Activated gamma-delta T cell (primary cell): ENCODE measurements around the gene DNAI4.
"Not testable (repeated sequence)": the region's sequence is repeated elsewhere in the genome, so short reads cannot be mapped to it uniquely, and the experiment has no call there.

ENCODE experiments used
- DNase-seq: peaks from one replicate; lab custom pipeline; 2025; lab: John Stamatoyannopoulos, UW

Gene DNAI4

DNA sequence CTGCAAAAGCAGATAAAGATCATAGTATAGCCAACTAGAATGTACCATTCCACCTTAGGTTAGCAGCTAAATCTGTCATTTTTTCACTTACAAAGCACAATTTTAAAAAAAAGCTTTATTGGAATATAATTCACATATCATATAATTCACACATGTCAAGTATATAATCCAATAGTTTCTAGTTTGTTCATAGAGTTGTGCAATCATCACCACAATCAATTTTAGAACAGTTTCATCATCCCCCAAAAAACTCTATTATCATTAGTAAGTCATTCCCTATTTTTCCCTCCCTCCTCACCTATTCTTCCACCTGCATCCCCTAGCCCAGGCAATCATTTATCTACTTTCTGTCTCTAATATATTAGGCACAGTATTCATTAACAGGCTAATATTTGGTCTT lies 91.5 kb downstream of the DNAI4 start:
- DNase-seq, result no peak

- no peak for DNase-seq
Measured at GRCh38 chr1:66831529-66832239, 93.0 kb downstream of the DNAI4 start.

- DNase-seq, result no peak
Measured at GRCh38 chr1:66824771-66825170, 99.9 kb downstream of the DNAI4 start.

- no peak for DNase-seq
Measured at GRCh38 chr1:66809736-66810326, 114.8 kb downstream of the DNAI4 start.

GRCh38 chr1:66809245-66809644 lies 115.4 kb downstream of the DNAI4 start:
- DNase-seq, result no peak

DNA sequence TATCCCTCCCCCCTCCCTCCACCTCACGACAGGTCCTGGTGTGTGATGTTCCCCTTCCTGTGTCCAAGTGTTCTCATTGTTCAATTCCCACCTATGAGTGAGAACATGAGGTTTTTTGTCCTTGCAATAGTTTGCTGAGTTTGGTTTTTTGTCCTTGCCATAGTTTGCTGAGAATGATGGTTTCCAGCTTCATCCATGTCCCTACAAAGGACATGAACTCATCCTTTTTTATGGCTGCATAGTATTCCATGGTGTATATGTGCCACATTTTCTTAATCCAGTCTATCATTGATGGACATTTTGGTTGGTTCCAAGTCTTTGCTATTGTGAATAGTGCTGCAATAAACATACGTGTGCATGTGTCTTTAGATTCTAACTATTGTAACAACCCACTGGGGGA lies 128.8 kb downstream of the DNAI4 start:
- not testable (repeated sequence) for DNase-seq

DNA sequence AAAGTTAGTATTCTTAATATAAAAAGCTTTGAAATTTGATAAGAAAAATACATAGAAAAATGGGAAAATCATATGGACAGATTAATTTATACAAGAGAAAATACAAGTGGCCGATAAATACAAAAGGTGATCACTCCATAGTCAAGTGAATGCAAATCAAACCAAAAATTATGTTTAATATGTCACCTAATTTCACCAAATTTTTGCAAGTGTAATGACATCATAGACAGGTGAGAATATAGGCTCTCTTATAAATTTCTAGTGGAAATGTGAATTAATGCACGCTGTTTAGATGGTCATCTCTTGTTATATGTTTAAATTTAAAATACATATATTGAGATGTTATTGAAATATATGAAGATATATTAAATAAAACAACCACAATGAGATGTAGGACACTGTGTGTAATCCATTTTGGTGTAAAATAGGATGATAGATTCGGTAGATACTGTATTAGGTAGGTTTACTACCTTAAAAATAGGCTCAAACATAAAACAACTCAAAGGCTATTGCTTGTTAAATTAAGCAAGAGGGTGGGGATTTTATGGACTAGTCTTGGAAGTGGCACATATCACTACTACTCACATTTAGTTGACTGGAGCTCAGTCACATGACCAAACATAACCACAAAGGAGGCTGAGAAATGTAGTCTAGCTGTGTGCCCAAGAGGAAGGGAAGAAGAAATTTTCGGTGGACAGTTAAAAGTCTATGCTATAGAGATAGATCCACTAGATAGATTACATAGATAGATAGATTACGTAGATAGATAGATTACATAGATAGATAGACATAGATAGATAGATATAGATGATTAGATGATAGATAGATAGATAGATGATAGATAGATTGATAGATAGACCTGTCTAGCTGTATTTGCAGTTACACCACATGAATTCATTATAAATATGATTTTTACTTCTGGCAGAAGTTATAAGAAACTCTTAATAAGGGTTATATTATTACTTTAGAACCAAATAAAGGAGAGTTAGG lies 132.7 kb downstream of the DNAI4 start:
- DNase-seq, result no peak

DNA sequence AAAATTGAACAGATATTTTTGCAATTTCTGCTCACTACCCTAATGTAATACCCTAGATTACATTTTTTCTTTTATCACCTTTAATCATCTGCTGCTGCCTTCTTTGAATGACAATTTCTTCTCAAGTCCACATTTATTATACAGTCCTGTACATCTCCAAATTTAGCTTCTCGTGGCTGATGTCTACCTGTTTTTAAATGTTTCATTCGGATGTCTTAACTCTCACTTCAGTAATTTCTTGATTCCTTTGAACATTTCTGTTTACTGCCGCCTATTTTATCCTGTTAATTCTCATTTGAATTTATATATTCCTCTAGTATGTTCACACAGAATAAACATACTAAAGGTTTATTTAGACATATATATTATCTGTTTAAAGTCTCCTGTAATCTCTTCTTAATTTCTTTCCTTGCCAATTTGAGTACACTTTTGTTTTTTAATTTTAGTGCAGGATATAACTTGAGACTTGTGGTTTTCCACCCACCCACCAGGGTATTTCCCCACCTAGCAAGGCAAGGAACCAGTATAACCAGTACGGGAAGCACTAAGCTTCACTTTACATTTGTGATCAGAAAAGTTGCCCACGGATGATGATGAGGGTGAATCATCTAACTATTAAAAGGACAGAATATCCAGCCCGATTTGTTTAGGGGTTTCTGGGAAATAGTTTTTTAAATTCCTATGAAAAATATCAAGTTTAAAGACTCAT lies 136.3 kb downstream of the DNAI4 start:
- no peak for DNase-seq

- DNase-seq, result no peak
Measured at GRCh38 chr1:66787641-66788040, 137.0 kb downstream of the DNAI4 start.

GRCh38 chr1:66785800-66786199 lies 138.9 kb downstream of the DNAI4 start:
- not testable (repeated sequence) for DNase-seq

- DNase-seq, result no peak
Measured at GRCh38 chr1:66779475-66780078, 145.1 kb downstream of the DNAI4 start.

DNA sequence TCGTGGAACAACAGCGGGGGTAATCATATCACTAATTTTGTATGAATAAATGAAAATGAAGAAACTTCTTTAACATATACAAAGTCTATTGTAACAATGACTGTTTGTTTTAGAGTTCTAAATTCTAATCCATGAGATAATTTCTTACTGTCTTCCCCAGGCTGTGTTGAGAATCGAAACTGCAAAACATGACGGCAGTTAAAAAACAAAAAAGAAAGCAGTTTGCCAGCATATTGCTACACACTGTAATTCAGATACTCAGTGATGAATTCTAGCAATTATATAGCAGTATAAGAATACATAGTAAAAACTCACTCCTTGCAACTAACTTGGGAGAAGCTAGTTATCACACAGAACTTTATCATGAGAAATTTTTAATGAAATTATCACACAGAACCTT lies 145.7 kb downstream of the DNAI4 start:
- no peak for DNase-seq

- no peak for DNase-seq
Measured at GRCh38 chr1:66778266-66778665, 146.4 kb downstream of the DNAI4 start.

DNA sequence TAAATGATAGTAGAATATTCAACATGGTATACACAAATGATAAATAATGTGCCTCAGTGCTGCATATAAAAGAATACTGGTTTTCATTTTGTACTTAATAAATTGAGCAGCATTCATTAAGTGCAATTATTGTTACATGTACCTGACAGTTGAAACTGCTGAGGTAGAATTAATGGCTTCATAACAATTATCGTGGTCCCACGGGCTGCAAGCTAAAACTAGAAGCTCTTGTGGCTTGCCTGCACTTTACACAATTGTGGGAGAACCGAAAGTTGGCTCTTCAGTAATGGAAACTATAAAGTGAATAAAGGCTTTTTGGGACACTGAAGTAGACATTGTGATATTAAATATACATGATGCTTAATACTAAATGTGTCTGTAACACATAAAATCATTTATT lies 146.8 kb downstream of the DNAI4 start:
- no peak for DNase-seq

GRCh38 chr1:66775646-66776045 lies 149.0 kb downstream of the DNAI4 start:
- DNase-seq, result no peak

- no peak for DNase-seq
Measured at GRCh38 chr1:66774438-66774837, 150.2 kb downstream of the DNAI4 start.

DNA sequence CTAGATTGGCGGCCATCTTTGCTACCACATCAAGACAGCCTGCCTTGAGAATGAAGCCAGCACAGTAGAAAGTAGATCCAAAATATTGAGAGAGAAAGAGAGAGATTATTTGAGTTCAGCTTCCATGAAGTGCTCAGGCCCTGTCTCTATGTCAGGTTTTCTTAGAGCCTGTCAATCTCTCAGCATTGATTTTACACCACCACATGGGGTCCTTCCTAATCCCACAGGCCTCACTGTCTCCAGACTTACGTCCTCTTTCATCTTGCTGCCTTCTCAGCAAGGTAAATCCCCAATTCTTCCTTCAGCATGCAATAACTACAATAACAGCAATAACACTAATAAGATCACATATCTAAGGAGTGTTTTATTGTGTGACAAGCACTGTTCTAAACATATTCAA lies 151.4 kb downstream of the DNAI4 start:
- no peak for DNase-seq

DNA sequence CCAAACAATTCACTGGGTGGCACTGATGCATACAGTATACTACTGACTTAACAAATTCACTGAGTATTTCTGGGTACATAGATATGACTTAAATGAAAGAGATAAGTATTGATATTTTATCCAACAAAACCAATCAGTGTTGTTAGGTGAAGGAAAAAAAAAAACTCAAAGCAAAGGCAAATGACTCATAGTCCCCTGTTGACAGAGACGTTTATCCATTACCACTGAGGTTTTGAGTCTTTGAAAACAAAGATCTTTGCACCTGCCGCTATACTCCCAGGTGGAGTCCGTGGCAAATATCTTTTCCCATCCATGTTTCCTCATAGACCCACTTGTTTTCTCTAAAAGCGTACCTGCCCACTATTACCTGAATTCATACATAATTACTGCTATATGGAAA lies 154.0 kb downstream of the DNAI4 start:
- DNase-seq, result no peak

DNA sequence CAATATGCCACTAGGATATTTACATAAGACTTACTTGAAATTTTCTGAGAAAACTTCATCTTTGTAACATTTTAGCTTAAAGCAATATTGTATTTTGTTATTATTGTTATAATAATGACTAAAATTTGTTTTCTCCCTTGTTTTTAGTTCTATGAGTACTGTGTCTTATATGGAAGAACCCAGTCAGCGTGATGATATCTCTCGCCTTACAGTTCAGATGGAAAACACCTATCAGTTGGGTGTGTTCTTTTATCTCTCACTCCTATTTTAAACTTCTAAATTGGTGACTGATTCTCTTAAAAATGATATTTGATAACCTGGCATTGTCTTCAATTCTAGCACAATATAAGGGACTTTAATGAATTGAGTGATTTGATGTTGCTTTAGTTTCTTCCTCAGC lies 154.4 kb downstream of the DNAI4 start:
- DNase-seq, result no peak

DNA sequence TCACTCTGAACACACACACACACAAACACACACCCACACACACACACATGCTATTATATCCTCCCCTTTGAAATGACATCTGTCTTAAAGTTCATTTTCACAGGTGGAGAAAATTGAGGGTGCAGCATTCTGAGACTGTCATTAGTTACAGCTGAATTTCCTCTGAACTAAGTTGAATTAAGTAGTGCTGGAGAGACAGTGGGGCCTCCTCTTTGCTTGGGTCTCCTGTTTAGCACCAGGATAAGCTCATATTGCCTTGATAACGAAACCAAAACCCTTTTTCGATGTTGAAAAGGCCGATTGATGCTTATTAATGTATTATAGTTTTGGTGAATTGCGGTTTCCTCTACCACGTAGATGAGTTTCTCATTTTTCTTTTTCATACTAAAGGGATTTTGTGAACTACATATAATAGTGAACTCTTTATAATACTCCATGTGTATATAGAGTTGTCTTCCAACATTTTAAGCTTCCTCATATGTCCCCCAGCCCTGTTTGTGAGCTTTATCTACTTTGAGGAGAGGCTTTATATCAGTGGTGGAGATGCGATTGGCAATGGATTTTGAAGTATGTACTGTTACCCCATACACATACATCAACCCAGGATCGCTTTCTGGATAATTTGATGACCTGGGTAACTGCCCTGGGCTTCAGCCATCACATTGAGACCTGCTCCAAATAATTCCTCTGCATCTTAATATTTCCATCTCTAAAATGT lies 155.0 kb downstream of the DNAI4 start:
- DNase-seq, result no peak

DNA sequence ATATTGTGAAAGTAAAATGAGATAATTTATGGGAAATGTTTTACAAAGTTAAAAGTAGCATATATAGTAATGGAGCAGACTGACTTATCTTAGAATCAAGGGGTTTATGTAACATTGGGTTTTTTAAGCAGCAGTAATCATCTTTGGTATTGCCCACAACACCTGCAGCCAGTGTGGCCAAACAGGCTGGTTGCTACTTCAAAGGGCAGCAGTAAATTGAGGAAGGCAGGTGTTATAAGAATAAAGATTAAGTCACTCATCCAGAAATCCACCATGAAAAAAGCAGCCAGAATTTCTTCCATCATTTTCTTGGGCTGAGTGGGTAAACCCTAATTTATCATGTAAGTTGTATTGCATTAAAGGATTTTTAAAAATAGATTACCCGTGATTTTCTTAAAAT lies 155.7 kb downstream of the DNAI4 start:
- no peak for DNase-seq
